GM06990 (cell line): ENCODE data around the gene BAIAP2.
"Not testable (repeated sequence)": the region's sequence is repeated elsewhere in the genome, so short reads cannot be mapped to it uniquely, and the experiment has no call there.

ENCODE experiments used
- DNase-seq: peaks from one replicate; pipeline ENCODE4 v3.0.0-alpha.2; 2011; ENCODE audit not compliant: insufficient read length; ENCODE audit errors: extremely low read depth
- H3K27me3 ChIP-seq: replicated peaks from 2 replicates; pipeline ENCODE4 v1.6.0; 2011; ENCODE audit warnings: low read length; ENCODE audit not compliant: control insufficient read depth, insufficient read depth
- H3K36me3 ChIP-seq: 2 replicates; pipeline ENCODE4 v1.5.1; 2011; ENCODE audit warnings: low read length; ENCODE audit not compliant: control insufficient read depth, insufficient read depth
- H3K4me3 ChIP-seq: replicated peaks from 2 replicates; pipeline ENCODE4 v1.5.1; 2011; ENCODE audit warnings: low read depth, mild to moderate bottlenecking, control low read depth, low read length
- CTCF ChIP-seq: IDR thresholded peaks from 2 replicates; pipeline ENCODE4 v1.5.1; 2011; ENCODE audit warnings: low read length, control low read depth, mild to moderate bottlenecking, inconsistent platforms; ENCODE audit not compliant: insufficient read depth, poor library complexity, severe bottlenecking

BAIAP2 gene

DNA sequence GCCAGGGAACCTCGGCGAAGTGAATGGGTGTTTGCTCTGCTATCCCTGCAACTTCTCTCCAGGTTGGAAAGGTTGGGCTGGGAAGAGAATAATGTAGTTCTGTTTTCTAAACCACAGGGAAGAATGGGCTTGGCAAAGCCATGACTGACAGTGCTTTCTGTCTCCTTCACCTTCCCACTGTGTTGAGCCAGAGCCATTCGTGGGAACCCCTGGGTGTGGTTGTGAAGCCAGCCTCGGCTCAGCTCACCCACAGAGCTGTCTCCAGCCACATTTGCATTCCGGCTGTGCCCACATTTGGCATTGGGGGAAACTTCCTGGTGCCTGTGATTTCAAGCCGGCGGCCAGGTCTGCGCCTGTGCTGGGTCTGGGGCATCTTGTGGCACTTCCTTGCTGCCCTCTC, 39.9 kb downstream of the BAIAP2 start:
- no peak for DNase-seq
- Histone ChIP-seq H3K27me3 (no peaks in the 10 kb centered on the region), H3K4me3 (no peak overlapping the region), H3K36me3 (no peaks in the 10 kb centered on the region)
- TF ChIP-seq CTCF = no peak

GRCh38 chr17:81075307-81075706, 40.4 kb downstream of the BAIAP2 start:
- H3K36me3 ChIP-seq = no peaks in the 10 kb centered on the region
- H3K27me3 ChIP-seq = no peaks in the 10 kb centered on the region
- DNase-seq = no peak
- no peak for TF ChIP-seq CTCF
- H3K4me3 ChIP-seq = no peak overlapping the region

DNA sequence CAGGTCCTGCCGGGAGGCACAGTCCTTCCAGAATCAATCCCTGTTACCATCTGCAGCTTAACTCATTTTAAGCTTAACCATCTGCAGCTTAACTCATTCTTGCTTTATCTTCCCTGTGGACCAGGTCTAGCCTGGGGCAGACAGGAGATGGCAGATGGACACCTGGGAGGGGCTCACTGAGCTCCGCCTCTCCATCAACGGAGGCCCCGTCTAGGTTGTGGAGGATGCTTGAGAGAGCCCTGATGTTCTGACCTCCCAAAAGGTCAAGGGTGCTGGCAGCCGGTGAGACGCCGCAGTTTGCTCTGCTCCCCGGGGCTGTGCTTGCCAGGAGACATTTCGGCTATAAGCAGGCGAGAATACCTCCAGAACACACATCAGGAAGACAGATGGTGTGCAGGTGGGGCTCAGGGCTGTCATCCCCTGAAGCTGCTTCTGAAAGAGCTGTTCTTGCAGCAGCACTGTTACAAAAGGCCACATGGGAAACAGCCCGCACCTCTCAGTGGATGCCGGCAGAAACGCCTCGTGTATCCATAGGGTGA, 41.3 kb downstream of the BAIAP2 start:
- Histone ChIP-seq H3K27me3 (no peaks in the 10 kb centered on the region; the same call in 1 of the 2 replicates), H3K36me3 (no peaks in the 10 kb centered on the region), H3K4me3 (no peak overlapping the region)
- no peak for TF ChIP-seq CTCF
- no peak for DNase-seq

DNA sequence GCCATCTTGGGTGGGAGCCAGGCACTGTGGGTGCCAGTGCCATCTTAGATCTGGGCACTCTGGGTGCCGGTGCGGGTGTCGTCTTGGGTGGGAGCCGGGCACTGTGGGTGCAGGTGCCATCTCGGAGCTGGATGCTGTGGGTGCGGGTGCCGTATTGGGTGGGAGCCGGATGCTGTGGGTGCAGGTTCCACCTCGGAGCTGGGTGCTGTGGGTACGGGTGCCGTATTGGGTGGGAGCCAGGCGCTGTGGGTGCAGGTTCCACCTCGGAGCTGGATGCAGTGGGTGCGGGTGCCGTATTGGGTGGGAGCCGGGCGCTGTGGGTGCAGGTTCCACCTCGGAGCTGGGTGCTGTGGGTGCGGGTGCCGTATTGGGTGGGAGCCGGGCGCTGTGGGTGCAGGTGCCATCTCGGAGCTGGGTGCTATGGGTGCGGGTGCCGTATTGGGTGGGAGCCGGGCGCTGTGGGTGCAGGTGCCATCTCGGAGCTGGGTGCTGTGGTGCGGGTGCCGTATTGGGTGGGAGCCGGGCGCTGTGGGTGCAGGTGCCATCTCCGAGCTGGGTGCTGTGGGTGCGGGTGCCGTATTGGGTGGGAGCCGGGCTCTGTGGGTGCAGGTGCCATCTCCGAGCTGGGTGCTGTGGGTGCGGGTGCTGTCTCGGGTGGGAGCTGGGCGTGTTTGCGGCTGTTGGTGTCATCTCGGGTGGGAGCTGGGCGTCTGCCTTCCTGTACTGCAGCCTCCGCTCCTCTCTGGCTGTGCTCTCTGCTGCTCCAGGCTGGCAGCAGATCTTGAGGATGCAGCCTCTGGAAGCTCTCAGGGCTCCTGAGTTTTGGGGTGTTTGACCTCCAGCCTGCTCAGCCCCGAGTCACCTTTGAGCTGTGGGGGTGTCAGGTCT, 43.3 kb downstream of the BAIAP2 start:
- not testable (repeated sequence) for H3K27me3 ChIP-seq, H3K4me3 ChIP-seq, DNase-seq, H3K36me3 ChIP-seq

- no peaks in the 10 kb centered on the region; the same call in 1 of the 2 replicates for H3K27me3 ChIP-seq
- H3K4me3 ChIP-seq = no peak overlapping the region
- TF ChIP-seq CTCF = no peak
- DNase-seq = no peak
- no peaks in the 10 kb centered on the region for H3K36me3 ChIP-seq
Measured at GRCh38 chr17:81080019-81080418, 45.1 kb downstream of the BAIAP2 start.
